ENCODE measurements around the gene APOA1.

GRCh38 chr11:116862185-116862584 is 24.8 kb upstream of the APOA1 start:
- TF ChIP-seq, protein P1, sequence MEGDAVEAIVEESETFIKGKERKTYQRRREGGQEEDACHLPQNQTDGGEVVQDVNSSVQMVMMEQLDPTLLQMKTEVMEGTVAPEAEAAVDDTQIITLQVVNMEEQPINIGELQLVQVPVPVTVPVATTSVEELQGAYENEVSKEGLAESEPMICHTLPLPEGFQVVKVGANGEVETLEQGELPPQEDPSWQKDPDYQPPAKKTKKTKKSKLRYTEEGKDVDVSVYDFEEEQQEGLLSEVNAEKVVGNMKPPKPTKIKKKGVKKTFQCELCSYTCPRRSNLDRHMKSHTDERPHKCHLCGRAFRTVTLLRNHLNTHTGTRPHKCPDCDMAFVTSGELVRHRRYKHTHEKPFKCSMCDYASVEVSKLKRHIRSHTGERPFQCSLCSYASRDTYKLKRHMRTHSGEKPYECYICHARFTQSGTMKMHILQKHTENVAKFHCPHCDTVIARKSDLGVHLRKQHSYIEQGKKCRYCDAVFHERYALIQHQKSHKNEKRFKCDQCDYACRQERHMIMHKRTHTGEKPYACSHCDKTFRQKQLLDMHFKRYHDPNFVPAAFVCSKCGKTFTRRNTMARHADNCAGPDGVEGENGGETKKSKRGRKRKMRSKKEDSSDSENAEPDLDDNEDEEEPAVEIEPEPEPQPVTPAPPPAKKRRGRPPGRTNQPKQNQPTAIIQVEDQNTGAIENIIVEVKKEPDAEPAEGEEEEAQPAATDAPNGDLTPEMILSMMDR (conservative IDR thresholded peaks at IDR 0.05; ENCODE audit: low read depth, low read length): no peak
- no peak for TF ChIP-seq CEBPB (IDR thresholded peaks at IDR 0.05; ENCODE audit: low read depth, low read length)
- TF ChIP-seq, protein P2, sequence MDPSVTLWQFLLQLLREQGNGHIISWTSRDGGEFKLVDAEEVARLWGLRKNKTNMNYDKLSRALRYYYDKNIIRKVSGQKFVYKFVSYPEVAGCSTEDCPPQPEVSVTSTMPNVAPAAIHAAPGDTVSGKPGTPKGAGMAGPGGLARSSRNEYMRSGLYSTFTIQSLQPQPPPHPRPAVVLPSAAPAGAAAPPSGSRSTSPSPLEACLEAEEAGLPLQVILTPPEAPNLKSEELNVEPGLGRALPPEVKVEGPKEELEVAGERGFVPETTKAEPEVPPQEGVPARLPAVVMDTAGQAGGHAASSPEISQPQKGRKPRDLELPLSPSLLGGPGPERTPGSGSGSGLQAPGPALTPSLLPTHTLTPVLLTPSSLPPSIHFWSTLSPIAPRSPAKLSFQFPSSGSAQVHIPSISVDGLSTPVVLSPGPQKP (IDR thresholded peaks at IDR 0.05; ENCODE audit: borderline replicate concordance, low read depth, low read length): no peak
- no peak for TF ChIP-seq MXI1 (IDR thresholded peaks at IDR 0.05; ENCODE audit: borderline replicate concordance, low read depth, low read length)

Data from IMR-90 (cell line).